Left kidney (tissue), 2 donors: ENCODE data around the gene PTPN22. TPM values are rescaled to one million over a fixed set of nuclear protein-coding genes. Genes with fewer than 3 reads are reported as not detected.

Experiments used
- DNase-seq: peaks from one replicate; pipeline ENCODE4 v3.0.0-alpha.2; 2013
- polyA plus RNA-seq: library from polyadenylated mRNA; unstranded; fragments of 120-200 nt; gene quantifications from one replicate; pipeline ENCODE4 v1.2.1, GENCODE V29; 2013; ENCODE audit not compliant: insufficient read length

PTPN22 gene
- polyA plus RNA-seq, 1 donor = 0.57 TPM

DNA sequence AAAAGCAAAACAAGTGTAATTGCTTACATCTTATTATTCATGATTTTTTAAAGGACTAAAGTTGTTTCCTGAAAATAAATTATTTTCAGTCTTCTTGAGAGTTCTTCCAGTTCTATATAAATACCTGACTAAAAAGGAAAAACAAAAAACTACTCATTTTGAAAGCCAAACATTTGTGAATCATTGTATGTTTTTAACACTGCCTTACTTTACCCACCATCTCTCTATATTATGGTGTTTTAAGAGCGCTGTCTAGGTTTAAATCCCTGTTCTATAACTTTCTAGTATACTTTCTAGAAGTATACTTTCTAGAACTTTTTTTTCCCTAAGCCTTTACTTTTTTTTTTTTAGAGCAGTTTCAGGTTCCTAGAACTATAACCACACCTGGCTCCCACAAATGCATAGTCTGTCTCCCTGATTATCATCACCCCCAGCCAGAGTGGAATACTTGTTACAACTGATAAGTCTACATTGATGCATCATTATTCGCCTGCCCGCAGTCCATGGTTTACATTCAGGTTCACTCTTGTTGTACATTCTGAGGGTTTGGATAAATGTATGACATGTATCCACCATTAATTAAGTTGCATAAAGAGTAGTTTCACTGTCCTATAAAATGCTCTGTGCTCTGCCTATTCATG lies 69.0 kb downstream of the PTPN22 start:
- no peak for DNase-seq

DNA sequence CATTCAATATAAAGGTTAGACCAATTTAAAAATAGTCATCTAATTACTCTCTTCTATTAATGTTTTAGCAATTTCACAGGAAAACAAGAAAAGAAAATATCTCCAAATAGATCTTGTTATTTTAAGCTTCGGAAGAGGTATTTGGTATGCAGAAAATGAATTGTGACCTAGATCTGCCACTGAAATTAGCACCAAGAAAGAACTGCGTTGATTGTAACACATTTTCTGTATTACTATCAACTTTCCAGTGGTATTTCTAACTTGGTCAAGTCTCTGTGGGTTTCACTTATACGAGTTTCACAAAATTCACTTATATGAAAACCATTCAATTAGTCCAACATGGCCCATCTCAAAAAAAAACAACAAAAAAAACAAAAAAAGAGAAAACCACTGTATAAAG lies 71.0 kb downstream of the PTPN22 start:
- DNase-seq = no peak

DNA sequence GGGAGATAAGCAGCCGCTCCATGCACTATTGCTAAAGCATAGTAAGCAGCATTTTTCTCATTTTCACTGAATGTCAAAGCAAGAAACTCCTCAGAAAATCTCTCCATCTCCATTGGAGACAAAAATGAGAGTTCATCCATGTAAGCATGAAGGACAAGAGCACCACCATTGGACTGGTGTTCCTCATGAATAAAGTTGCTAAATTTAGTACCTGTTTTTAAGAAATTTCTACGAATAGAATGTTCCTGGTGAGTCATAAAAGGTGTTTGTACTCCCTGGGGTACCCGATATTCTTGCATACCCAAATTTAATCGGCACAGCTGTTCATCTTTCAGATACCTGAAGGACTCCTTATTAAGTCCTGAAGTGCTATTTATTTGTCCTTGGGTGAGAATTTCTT lies 74.0 kb downstream of the PTPN22 start:
- no peak for DNase-seq

DNA sequence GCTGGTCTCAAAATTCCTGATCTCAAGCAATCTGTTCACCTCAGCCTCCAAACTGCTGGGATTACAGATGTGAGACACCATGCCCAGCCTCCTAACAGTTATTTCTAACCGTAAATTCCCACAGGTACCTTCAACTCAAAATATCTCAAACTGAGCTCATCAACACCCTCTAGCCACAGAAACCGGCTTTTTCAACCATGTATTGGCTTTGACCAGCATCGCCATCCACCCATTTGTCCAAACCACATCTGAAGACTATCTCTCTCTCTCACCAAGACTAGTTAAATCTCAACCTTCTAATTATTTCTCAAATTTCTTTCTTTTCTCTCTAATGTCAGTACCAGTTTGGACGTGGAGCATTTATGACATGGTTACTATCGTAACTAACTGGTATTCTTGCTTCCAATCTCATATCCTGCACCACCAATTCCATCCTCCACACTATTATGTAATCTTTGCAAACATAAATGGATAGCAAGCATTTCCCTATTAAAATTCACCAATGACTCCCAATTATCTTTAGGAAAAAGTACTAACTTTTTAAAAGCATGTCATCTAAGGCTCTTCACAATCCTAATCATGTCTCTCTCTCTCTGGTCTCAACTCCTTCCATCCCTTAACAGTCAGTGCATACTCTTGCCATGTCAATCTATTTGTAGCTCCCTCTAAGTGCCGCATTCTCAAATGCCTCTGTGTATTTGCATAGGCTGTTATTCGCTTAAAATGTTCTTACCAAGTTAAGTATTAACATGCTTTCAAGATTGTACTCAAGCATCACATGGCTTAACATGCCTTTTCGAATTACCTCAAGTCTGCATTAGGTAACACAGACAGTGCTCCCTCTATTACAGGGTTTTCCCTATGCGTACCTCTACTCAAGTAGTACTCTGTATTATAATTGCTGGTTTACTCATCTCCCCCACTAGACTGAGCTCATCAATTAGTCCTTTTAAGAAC lies 77.4 kb downstream of the PTPN22 start:
- DNase-seq = peak; percentile 17

DNA sequence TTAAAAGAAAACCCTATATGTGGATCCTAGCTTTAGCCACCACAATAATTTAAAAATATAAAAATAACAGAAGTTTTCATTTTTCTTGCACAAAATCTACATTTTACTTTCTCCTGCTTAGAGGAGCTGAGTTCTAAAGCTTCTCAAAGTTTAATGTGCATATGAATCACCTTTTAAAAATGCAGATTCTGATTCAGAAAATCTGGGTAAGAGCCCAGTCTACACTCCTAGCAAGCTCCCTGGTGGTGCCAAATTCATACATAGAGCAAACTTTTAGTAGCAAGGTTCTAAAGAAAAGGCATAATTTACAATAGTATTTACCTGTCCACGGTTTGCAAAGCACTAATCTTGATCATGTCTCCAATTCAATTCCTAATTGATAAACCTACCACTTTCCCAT lies 78.5 kb downstream of the PTPN22 start:
- no peak for DNase-seq

DNA sequence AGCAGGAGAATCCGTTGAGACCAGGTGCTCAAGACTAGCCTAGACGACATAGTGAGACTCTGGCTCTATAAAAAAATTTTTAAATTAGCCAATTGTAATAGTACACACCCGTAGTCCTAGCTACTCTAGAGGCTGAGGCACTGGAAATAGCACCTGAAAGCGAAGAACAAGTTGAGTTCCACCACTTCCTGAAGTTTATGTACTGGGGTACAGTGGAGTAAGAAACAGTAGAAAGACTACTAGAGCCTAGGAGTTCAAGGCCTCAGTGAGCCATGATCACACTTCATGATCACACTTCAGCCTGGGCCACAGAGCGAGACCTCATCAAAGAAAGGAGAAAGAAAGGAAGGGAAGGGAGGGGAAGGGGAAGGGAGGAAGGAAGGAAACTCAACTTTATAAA lies 79.0 kb downstream of the PTPN22 start:
- no peak for DNase-seq

DNA sequence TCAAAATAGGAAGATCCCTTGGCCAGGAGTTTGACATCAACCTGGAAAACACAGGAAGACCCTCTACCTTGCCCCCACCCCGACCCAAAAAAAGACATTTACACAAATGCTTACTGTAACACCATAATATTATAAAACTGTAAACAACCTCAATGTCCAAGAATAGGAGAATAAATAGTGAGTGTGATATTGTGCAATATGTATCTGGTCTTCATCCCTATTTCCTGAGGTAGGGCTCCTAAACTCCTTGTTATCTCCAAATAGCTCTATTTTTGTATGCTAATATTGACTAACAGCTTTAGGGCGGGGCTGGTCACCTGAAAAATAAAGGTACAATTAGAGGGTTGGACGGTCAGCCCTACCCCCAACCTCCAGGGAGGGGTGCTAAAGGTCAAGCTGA lies 82.7 kb downstream of the PTPN22 start:
- DNase-seq = no peak

DNA sequence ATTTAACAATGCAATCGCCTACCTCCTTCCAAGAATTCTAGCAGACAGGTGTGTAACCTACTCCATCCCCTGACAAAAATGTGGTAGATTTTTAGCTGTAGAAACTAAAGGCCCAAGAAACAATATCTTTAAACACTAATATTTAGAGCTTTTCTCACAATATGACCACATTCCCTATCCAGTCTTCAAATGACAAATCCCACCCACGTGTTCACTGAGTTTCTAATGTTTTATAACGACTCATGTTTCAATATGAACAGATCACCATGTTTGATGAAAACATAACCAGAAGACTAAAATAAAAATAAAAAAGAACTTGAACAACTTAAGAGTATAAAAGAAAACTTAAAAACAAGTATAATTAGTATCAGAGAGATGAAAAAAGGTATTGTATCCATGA lies 83.8 kb downstream of the PTPN22 start:
- no peak for DNase-seq

DNA sequence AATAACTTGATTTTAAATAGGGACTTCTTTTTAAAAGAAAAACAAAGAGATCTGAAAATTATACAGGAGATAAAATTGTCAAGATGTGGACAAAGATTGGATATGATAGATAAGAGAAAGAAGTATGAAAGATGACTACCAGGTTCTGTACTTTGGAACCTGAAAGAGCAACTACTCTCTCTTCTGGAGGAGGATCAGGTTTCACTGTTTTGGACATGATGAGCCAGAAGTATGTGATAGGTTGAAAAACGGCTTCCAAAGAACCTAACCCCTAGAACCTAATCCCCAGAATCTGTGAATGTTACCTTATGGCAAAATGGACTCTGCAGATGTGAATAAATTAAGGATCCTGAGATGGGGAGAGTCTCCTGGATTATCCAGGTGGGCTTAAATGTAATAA lies 85.4 kb downstream of the PTPN22 start:
- no peak for DNase-seq

DNA sequence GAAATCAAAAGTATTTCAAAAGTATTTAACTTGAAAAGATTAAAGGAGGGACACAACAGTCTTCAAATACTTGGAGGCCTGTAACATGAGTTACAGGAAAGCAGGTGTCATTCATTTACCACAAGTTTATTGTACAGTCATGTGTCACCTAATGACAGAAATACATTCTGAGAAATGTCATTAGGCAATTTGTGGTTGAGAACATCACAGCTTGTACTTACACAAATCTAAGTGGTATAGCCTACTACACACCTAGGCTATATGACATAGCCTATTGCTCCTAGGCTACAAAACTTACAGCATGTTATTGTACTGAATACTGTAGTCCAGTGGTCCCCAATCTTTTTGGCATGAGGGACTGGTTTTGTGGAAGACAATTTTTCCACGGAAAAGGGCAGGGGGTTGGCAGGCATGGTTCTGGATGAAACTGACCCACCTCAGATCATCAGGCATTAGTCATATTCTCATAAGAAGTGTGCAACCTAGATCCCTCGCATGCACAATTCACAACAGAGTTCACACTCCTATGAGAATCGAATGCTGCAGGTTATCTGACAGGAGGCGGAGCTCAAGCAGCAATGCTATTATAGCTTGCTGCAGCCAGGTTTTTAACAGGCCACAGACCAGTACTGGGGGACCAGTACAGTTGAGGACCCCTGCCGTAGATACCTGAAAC lies 87.3 kb downstream of the PTPN22 start:
- DNase-seq = no peak

DNA sequence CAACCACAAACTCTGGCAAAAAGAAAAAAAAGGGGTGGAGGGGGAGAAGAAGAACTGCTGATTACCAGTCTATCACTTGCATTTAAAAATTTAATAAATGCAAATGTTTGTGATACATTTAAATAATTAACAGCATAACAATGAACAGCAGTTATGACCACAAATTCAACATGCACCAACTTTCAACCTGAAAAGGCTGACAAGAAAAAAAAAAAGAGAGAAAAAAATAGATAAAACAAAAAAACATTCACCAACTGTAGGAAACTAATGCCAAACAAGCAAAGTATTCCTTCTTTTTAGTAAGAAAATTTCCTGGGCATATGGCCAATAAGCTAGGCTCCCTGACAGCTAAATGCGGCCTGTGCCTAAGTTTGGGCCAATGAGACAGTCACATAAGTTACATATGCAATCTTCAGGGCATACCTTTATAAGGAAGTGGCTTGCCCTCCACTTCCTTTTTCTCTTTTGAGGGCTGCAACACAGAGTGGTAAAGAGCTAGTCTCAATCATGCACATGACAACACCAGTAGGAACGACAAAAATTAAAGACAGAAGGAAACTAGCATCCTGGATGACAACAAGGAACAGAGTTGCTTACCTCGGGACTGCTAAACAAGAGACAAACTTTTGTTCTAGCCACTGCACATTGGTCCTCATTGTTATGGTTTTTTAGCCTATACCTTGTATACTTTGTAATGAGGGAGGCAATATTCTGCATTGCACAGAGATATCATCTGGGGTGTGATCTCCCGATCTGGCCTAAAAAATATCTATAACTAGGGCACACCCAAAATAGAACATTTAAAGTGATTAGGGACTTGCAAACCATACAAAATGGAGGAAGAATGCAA lies 88.0 kb downstream of the PTPN22 start:
- no peak for DNase-seq

DNA sequence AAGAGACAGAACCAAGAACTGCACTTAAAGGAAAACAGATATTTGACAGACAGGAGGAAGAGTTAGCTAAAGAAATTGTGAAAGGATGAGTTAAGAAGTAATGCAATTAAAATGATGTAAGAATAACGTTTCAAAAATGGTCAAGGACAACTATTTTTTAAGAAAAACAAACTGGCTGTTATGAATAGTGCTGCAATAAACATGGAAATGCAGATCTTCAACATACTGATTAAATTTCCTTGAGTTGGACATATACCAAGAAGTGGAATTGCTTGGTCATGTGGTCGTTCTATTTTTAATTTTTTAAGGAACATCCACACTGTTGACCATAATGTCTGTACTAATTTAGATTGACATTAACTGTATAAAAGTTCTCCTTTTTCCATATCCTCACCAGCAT lies 89.1 kb downstream of the PTPN22 start:
- DNase-seq = no peak

DNA sequence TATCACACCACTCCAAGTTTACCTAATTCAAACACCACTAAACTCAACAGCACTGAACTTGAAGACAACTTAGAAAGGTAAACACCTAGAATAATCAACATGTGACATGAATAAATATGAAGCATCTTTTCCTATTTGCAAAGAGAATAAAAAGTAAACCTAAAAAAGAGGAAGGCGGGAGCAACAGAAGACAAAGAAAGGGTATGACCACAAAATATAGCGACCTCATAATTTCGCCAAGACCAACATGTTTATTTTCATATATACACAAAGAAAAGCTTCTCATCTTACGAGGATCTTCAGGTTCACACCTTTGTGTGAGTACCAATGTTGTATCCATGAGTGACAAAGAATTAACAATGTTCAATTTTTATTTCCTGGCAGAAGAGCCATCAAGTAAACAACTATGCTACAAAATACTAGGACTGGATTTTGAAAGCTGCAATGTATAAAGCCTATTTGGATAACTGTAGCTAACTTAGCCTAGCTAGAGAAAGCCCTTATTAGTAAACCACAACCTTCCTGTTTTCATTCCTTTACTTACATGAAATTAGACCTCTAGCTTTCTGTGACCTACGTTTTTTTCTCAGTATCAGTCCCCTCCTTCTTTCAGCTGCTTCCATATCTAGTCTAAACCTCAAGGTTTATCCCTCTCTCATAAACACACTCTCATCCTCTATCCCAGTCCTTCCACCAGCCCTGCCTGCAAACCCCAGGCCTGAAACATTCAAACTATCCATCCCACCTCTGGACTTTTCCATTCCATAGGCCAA lies 91.0 kb downstream of the PTPN22 start:
- DNase-seq = no peak

DNA sequence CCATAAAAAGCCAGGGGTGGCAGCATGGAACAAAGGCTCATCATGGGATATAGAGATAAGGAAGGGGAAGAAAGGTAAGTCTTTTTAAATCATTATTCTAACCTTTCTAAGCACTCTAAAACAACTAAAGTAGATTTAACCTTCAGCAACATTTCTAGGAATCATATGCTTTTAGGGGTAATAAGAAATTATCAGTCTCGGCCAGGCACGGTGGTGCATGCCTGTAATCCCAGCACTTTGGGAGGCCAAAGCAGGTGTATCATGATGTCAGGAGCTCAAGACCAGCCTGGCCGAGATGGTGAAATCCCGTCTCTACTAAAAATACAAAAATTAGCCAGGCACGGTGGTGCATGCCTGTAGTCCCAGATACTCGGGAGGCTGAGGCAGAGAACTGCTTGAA lies 92.0 kb downstream of the PTPN22 start:
- DNase-seq = no peak

DNA sequence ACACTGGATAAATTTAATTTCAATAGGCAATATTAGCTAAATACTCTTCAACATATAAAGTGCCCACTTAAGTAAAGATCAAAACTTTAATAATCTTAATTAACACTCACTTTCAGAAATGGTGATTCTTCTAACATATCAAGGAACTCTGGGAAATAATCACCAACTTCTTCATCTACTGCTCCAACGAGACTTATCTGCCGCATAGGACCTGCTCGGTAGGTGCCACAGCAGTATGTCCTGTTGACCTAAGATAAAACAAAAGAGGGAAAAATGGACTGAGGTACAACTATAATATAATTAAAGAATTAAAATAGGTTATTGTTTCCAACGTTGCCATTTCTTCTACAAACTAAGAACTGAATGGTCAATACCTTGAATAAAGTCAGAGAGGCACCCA lies 94.0 kb downstream of the PTPN22 start:
- DNase-seq = no peak

DNA sequence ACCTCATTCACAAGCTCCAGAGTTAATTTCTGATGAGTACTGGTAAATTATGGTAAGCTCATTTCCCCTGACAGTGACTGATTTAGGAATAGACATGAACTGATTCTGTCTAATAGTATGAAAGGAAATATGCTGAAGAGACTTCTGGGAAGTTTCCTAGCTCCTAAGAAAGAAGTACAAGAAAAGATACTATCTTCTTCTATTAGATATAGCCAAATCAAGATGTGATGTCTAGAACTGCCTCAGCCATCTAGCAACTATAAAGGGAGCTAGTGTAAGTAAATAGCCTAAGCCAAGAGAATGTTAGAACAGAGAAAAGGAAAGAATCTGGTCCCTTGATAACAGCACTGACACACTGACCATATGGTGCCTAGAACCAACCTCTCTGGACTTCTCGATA lies 101.5 kb downstream of the PTPN22 start:
- DNase-seq = no peak

DNA sequence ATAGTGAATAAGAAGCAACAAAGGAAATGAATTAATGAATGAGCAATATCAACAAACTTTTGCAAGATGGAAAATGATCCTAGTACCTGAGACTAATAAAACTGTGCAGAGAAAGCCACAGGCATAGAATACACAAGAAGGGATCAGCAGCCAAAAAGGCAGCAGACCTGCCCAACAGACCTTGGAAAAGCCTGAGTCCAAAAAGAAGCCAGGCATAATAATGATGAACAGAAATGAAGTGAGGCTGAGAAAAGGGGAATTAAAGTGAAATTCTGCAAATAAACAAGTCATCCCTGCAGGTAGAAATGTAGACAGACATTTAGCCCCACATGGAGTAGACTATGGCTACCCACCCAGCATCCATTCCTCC lies 101.9 kb downstream of the PTPN22 start:
- DNase-seq = no peak

DNA sequence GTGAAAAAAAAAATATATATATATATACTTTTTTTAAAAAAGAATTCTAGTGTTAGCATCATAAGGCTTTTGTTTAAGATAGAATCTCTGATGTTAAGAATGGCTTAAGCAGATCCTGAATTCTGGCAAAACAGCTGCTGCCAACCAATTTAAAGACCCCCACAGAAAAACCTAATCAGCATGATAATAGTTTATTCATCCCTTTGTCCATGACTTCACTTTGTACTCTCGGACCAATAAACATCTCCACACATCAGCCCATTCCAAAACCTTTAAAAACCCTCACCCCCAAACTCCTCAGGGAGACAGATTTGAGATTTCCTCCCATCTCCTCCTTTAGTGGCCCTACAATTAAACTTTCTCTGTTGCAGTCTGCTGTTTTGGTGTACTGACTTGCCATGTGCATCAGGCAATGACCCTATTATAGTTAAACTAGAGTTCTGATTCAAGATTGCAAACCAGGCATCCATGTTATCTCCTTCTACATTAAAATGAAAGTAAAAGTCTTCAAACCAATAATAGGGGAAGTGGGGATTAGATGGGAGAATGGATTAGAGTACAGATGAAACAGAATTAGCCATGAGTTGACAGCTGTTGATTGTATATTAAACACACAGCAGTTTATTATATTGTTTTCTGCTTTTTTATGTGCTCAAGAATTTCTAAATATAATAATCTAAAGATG lies 102.5 kb downstream of the PTPN22 start:
- no peak for DNase-seq

DNA sequence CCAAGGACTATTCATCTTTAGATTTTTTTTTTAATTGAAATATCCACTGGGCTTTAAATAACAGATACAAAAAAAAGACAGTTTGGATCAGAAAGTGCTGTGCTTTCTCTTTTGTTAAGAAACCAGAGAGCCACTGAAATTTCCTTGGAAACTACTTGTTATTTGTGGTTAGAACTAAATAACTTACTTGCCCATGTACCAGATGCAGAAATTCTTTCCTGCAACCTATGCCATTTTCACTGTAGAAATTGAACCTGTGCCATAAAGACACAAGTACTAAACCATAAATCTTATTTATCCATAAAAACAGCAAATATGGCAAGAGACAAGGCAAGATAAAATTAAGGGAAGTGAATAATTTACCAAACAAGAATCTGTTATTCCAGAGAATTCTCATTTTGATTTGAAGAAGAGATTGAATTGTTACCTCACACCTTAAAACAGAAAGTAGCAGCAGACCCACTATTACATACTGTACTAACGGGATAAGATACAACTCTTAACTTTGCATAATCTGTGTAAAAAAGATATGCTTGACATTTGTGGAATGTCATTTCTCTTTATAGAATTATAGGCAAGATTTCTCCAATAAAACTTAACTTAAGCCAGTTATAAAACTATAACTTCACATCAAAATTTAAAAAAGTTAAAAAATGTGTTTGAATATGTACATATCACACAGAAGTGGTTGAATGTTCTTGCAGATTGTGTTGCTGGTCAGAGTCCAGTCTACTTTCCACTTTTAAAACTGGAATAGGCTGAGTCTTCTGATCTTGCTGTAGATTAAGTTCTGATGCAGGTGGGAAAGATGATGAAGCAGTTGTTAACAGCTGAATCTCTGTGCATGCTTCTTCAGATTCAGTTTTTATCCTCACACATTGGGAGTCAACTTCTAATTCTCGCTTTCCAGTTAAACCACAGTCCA lies 105.9 kb downstream of the PTPN22 start:
- no peak for DNase-seq
